Measurements from ENCODE around the gene GPR152. TPM values are rescaled to one million over a fixed set of nuclear protein-coding genes. Genes with fewer than 3 reads are reported as not detected.

GPR152 gene
- total RNA-seq, 4 donors from 2014 or later: not detected

- no peaks in the 10 kb centered on the region for H3K27me3 ChIP-seq
- TF ChIP-seq CTCF (IDR thresholded peaks at IDR 0.05) (no peak), POLR2A (IDR thresholded peaks at IDR 0.05) (no peak)
- intact Hi-C loops (cut with DNase I): no loop called here
- H3K4me1 ChIP-seq: peaks cover 7 to 15% of the 10 kb centered on the region in 2 donors
- H3K4me3 ChIP-seq (replicated peaks in 1 of 3): no peak overlapping the region
- no peak for DNase-seq
- H3K36me3 ChIP-seq: peaks cover 40 to 41% of the 10 kb centered on the region in 2 donors
- H3K9me3 ChIP-seq: no peaks in the 10 kb centered on the region
- H3K27ac ChIP-seq: no peak overlapping the region
- 87 to 91% methylated on average over 12 to 13 of the region's 22 CpGs for WGBS, 2 donors
These were observed 18.8 kb downstream of the GPR152 start for GRCh38 chr11:67433536-67434394.

GRCh38 chr11:67432655-67433349 is 19.7 kb downstream of the GPR152 start:
- H3K9me3 ChIP-seq: no peaks in the 10 kb centered on the region
- H3K4me1 ChIP-seq: peaks cover 7 to 14% of the 10 kb centered on the region in 2 donors
- DNase-seq: no peak
- intact Hi-C loops (cut with DNase I): no loop called here
- H3K36me3 ChIP-seq: peaks cover 35 to 40% of the 10 kb centered on the region in 2 donors
- WGBS, 2 donors: 90 to 97% methylated on average over 6 to 19 of the region's 22 CpGs
- no peak overlapping the region for H3K27ac ChIP-seq
- TF ChIP-seq POLR2A (IDR thresholded peaks at IDR 0.05): no peak
- no peak overlapping the region for H3K4me3 ChIP-seq (replicated peaks in 1 of 3)
- no peaks in the 10 kb centered on the region for H3K27me3 ChIP-seq

GRCh38 chr11:67431346-67432249 is 20.9 kb downstream of the GPR152 start:
- Histone ChIP-seq H3K27ac (no peak overlapping the region), H3K4me1 (peaks cover 7 to 20% of the 10 kb centered on the region in 2 donors), H3K27me3 (no peaks in the 10 kb centered on the region), H3K9me3 (no peaks in the 10 kb centered on the region), H3K4me3 (replicated peaks in 1 of 3) (no peak overlapping the region), H3K36me3 (peaks cover 35 to 40% of the 10 kb centered on the region in 2 donors)
- WGBS, 2 donors: 91 to 94% methylated on average over 23 to 24 of the region's 24 CpGs
- no peak for DNase-seq
- no peak for TF ChIP-seq POLR2A (IDR thresholded peaks at IDR 0.05)
- no peak for TF ChIP-seq CTCF (IDR thresholded peaks at IDR 0.05)
- intact Hi-C loops (cut with DNase I): no loop called here

GRCh38 chr11:67429722-67430121 is 22.8 kb downstream of the GPR152 start:
- WGBS, 2 donors: 79 to 82% methylated on average over 11 of the region's 11 CpGs
- Histone ChIP-seq H3K9me3 (no peaks in the 10 kb centered on the region), H3K4me3 (replicated peaks in 1 of 3) (no peak overlapping the region), H3K36me3 (peaks cover 25 to 30% of the 10 kb centered on the region in 2 donors), H3K27me3 (no peaks in the 10 kb centered on the region), H3K4me1 (peaks cover 7 to 20% of the 10 kb centered on the region in 2 donors), H3K27ac (no peak overlapping the region)
- TF ChIP-seq POLR2A (IDR thresholded peaks at IDR 0.05): no peak
- TF ChIP-seq CTCF (IDR thresholded peaks at IDR 0.05): no peak
- intact Hi-C loops (cut with DNase I): no loop called here
- DNase-seq: no peak

GRCh38 chr11:67429038-67429668 is 23.4 kb downstream of the GPR152 start:
- no peak for DNase-seq
- Histone ChIP-seq H3K9me3 (no peaks in the 10 kb centered on the region), H3K4me3 (replicated peaks in 1 of 3) (peak overlapping the region; percentile 24 to 95 (median 73)), H3K4me1 (peaks cover 7 to 20% of the 10 kb centered on the region in 2 donors), H3K27me3 (no peaks in the 10 kb centered on the region), H3K36me3 (peaks cover 19 to 24% of the 10 kb centered on the region in 2 donors), H3K27ac (peak overlapping the region in 2 of 3 donors; percentile 82 to 90)
- WGBS, 2 donors: 43 to 62% methylated on average over 9 to 12 of the region's 12 CpGs
- intact Hi-C loops (cut with DNase I): no loop called here
- no peak for TF ChIP-seq CTCF (IDR thresholded peaks at IDR 0.05)
- no peak for TF ChIP-seq POLR2A (IDR thresholded peaks at IDR 0.05)
